Caco-2 (cell line): ENCODE results near the gene ANAPC2. TPM values are rescaled to one million over a fixed set of nuclear protein-coding genes. Genes with fewer than 3 reads are reported as not detected.

Source experiments
- BruUV-seq: library from RNA; stranded (reverse); fragments of 400-500 nt; replicated peaks from 2 replicates; lab custom pipeline; 2021; lab: Mats Ljungman, UMichigan
- CTCF ChIA-PET: fragments of 300-600 bp; sonication (Branson Sonifier 250); formaldehyde crosslinking; loops from one replicate; lab custom pipeline; 2022; ENCODE audit warnings: antibody characterized with exemption; lab: Charles Lee
- POLR2A ChIA-PET: fragments of 300-600 bp; sonication (Branson Sonifier 250); formaldehyde crosslinking; loops from one replicate; lab custom pipeline; 2022; ENCODE audit warnings: antibody characterized with exemption; lab: Charles Lee
- DNase-seq, 2 experiments: peaks; one replicate each; pipeline versions ENCODE4 v3.0.0 to v3.0.0-alpha.2; 2020 to 2022
- H3K27me3 ChIP-seq: replicated peaks from 2 replicates; pipeline ENCODE4 v1.6.0; 2011; ENCODE audit warnings: low read length; ENCODE audit not compliant: control insufficient read depth, insufficient read depth
- H3K36me3 ChIP-seq: 2 replicates; pipeline ENCODE4 v1.5.1; 2011; ENCODE audit warnings: low read length; ENCODE audit not compliant: control insufficient read depth, insufficient read depth
- H3K4me1 ChIP-seq: fragments of 250-450 bp; sonication (Bioruptor Pico); 2 replicates; pipeline ENCODE4 v1.5.1; 2020; ENCODE audit warnings: mild to moderate bottlenecking
- H3K4me3 ChIP-seq: 2 replicates; pipeline ENCODE4 v1.5.1; 2011; ENCODE audit warnings: low read depth, mild to moderate bottlenecking, control low read depth, low read length
- H3K9me3 ChIP-seq: fragments of 250-450 bp; sonication (Bioruptor Pico); 2 replicates; pipeline ENCODE4 v1.5.1; 2020; ENCODE audit warnings: mild to moderate bottlenecking, moderate library complexity
- H3K27ac Mint-ChIP-seq: one replicate; pipeline ENCODE4 v1.8.0; 2022; ENCODE audit warnings: mixed read lengths; ENCODE audit not compliant: unreplicated experiment
- H3K27me3 Mint-ChIP-seq: one replicate; pipeline ENCODE4 v1.8.0; 2022; ENCODE audit warnings: mixed read lengths; ENCODE audit not compliant: insufficient read depth, unreplicated experiment
- H3K36me3 Mint-ChIP-seq: one replicate; pipeline ENCODE4 v1.8.0; 2022; ENCODE audit warnings: mild to moderate bottlenecking, mixed read lengths; ENCODE audit not compliant: insufficient read depth, unreplicated experiment
- H3K4me1 Mint-ChIP-seq: one replicate; pipeline ENCODE4 v1.8.0; 2022; ENCODE audit warnings: low read depth, mixed read lengths; ENCODE audit not compliant: unreplicated experiment
- H3K4me3 Mint-ChIP-seq: one replicate; pipeline ENCODE4 v1.8.0; 2022; ENCODE audit warnings: mild to moderate bottlenecking, moderate library complexity, mixed read lengths; ENCODE audit not compliant: unreplicated experiment
- H3K9me3 Mint-ChIP-seq: one replicate; pipeline ENCODE4 v1.8.0; 2022; ENCODE audit warnings: mixed read lengths; ENCODE audit not compliant: unreplicated experiment
- CTCF ChIP-seq, 2 experiments: fragments of 200-600 bp in 1 of 2; IDR thresholded peaks; 1 replicate in 1 of 2; 2 replicates in 1 of 2; pipeline versions ENCODE4 v1.5.1 to v1.8.0; 2011 to 2022; ENCODE audit warnings: antibody characterized with exemption in 1 of 2, control low read depth in 1 of 2, inconsistent platforms in 1 of 2, low read depth in 1 of 2, low read length in 1 of 2, mild to moderate bottlenecking in 1 of 2, moderate library complexity in 1 of 2; ENCODE audit not compliant: insufficient read depth in 1 of 2, severe bottlenecking in 1 of 2, unreplicated experiment in 1 of 2
- intact Hi-C: fragments of 100-400 bp; cut with micrococcal nuclease; formaldehyde crosslinking; loops from one replicate; pipeline ENCODE4 v1.10.0; 2022; ENCODE audit not compliant: unreplicated experiment
- total RNA-seq: library from RNA; stranded (reverse); gene quantifications from 2 replicates; pipeline ENCODE4 v1.2.3, GENCODE V29; 2022

ANAPC2 gene
- total RNA-seq, 1 experiment from 2014 or later: 67.5 TPM

- H3K36me3 Mint-ChIP-seq: peaks cover 6% of the 10 kb centered on the region
- DNase-seq: no peak
- H3K4me3 ChIP-seq: no peak overlapping the region
- no peaks in the 10 kb centered on the region for H3K36me3 ChIP-seq
- H3K9me3 ChIP-seq: no peaks in the 10 kb centered on the region
- BruUV-seq: no TSS peak
- ChIA-PET CTCF (no interaction called here), POLR2A (interaction anchor here (0.7 kb wide), 1 partner anchor 27 kb away, joined by 3 read pairs; no protein-coding TSS in a partner anchor)
- H3K9me3 Mint-ChIP-seq: no peaks in the 10 kb centered on the region
- H3K27me3 ChIP-seq: no peaks in the 10 kb centered on the region
- no peak overlapping the region for H3K4me3 Mint-ChIP-seq
- peaks cover 10% of the 10 kb centered on the region; the same call in 1 of the 2 replicates for H3K4me1 ChIP-seq
- H3K4me1 Mint-ChIP-seq: no peaks in the 10 kb centered on the region
- intact Hi-C loops: no loop called here
- H3K27ac Mint-ChIP-seq: no peak overlapping the region
- TF ChIP-seq CTCF (IDR thresholded peaks at IDR 0.05; ENCODE audit: insufficient read depth in 1 of 2, low read depth in 1 of 2, low read length in 1 of 2, severe bottlenecking in 1 of 2, unreplicated experiment in 1 of 2): no peak
- peaks cover 4% of the 10 kb centered on the region for H3K27me3 Mint-ChIP-seq
These were observed 54.2 kb downstream of the ANAPC2 start for GRCh38 chr9:137134191-137134590.

- no TSS peak for BruUV-seq
- Mint-ChIP-seq H3K27me3 (no peaks in the 10 kb centered on the region), H3K27ac (peak overlapping the region; percentile 53), H3K4me1 (peaks cover 21% of the 10 kb centered on the region), H3K9me3 (no peaks in the 10 kb centered on the region), H3K36me3 (peaks cover 10% of the 10 kb centered on the region), H3K4me3 (peak overlapping the region; percentile 66)
- intact Hi-C loops: no loop called here
- H3K36me3 ChIP-seq: no peaks in the 10 kb centered on the region
- peak overlapping the region; percentile 87 for H3K4me3 ChIP-seq
- H3K9me3 ChIP-seq: no peaks in the 10 kb centered on the region
- 0 out of 2 replicates have a peak, but pooled peaks cover 9% of the 10 kb centered on the region for H3K4me1 ChIP-seq
- no peaks in the 10 kb centered on the region for H3K27me3 ChIP-seq
- no peak for DNase-seq
- TF ChIP-seq CTCF (IDR thresholded peaks at IDR 0.05; ENCODE audit: insufficient read depth in 1 of 2, low read depth in 1 of 2, low read length in 1 of 2, severe bottlenecking in 1 of 2, unreplicated experiment in 1 of 2): no peak
- CTCF ChIA-PET: interaction anchor here (0.8 to 1.5 kb wide), 3 partner anchors 46 to 106 kb away, joined by 4 to 7 read pairs (median 5); partner anchors contain the start of gene TPRN
- POLR2A ChIA-PET: interaction anchor here (0.6 to 1.1 kb wide), 5 partner anchors 41 to 1079 kb away, joined by 3 to 10 read pairs (median 7); partner anchors contain the start of genes SSNA1, TMEM210 and TUBB4B
These were observed 58.1 kb downstream of the ANAPC2 start for GRCh38 chr9:137130176-137130755.

- H3K36me3 Mint-ChIP-seq: peaks cover 10% of the 10 kb centered on the region
- no peaks in the 10 kb centered on the region for H3K36me3 ChIP-seq
- ChIA-PET CTCF (interaction anchor here (0.8 to 1.5 kb wide), 6 partner anchors 33 to 107 kb away, joined by 4 to 8 read pairs (median 5); partner anchors contain the start of genes NPDC1 and TPRN), POLR2A (interaction anchor here (0.6 to 1.1 kb wide), 7 partner anchors 21 to 1078 kb away, joined by 3 to 10 read pairs (median 7); partner anchors contain the start of genes SSNA1, TMEM210 and TUBB4B)
- H3K27ac Mint-ChIP-seq: peak overlapping the region; percentile 89
- intact Hi-C loops: loop anchor here (5.0 kb wide), 1 partner anchor 38 kb away; no protein-coding TSS in a partner anchor
- no peaks in the 10 kb centered on the region for H3K9me3 Mint-ChIP-seq
- H3K27me3 ChIP-seq: no peaks in the 10 kb centered on the region
- no peaks in the 10 kb centered on the region for H3K9me3 ChIP-seq
- H3K4me3 Mint-ChIP-seq: peak overlapping the region; percentile 82
- 0 out of 2 replicates have a peak, but pooled peaks cover 9% of the 10 kb centered on the region for H3K4me1 ChIP-seq
- H3K4me3 ChIP-seq: peak overlapping the region; percentile 87
- H3K4me1 Mint-ChIP-seq: peaks cover 21% of the 10 kb centered on the region
- no peak for TF ChIP-seq CTCF (IDR thresholded peaks at IDR 0.05; ENCODE audit: insufficient read depth in 1 of 2, low read depth in 1 of 2, low read length in 1 of 2, severe bottlenecking in 1 of 2, unreplicated experiment in 1 of 2)
- DNase-seq: peak; percentile 88 to 90
- no peaks in the 10 kb centered on the region for H3K27me3 Mint-ChIP-seq
- no TSS peak for BruUV-seq
These were observed 58.7 kb downstream of the ANAPC2 start for GRCh38 chr9:137129456-137130175.
